GM10248 (cell line): ENCODE results near the gene ZNF223.

Source experiments
- CTCF ChIA-PET: fragments of 300-600 bp; sonication (Branson Sonifier 250); formaldehyde crosslinking; extraction: SDS; loops from one replicate; lab custom pipeline; 2021; ENCODE audit warnings: antibody characterized with exemption; lab: Yijun Ruan, JAX
- POLR2A ChIA-PET: fragments of 350-650 bp; sonication (Branson Sonifier 250); formaldehyde crosslinking; extraction: SDS; loops from one replicate; lab custom pipeline; 2020; ENCODE audit warnings: antibody characterized with exemption; lab: Yijun Ruan, JAX
- DNase-seq: peaks from one replicate; pipeline ENCODE4 v3.0.0; 2012; ENCODE audit errors: extremely low spot score
- TF ChIP-seq, protein P1 (sequence below): IDR thresholded peaks from 2 replicates; pipeline ENCODE4 v1.5.1; 2012; ENCODE audit warnings: mild to moderate bottlenecking, low read depth; ENCODE audit errors: extremely low read depth, missing control alignments, control extremely low read depth

The ZNF223 gene

DNA sequence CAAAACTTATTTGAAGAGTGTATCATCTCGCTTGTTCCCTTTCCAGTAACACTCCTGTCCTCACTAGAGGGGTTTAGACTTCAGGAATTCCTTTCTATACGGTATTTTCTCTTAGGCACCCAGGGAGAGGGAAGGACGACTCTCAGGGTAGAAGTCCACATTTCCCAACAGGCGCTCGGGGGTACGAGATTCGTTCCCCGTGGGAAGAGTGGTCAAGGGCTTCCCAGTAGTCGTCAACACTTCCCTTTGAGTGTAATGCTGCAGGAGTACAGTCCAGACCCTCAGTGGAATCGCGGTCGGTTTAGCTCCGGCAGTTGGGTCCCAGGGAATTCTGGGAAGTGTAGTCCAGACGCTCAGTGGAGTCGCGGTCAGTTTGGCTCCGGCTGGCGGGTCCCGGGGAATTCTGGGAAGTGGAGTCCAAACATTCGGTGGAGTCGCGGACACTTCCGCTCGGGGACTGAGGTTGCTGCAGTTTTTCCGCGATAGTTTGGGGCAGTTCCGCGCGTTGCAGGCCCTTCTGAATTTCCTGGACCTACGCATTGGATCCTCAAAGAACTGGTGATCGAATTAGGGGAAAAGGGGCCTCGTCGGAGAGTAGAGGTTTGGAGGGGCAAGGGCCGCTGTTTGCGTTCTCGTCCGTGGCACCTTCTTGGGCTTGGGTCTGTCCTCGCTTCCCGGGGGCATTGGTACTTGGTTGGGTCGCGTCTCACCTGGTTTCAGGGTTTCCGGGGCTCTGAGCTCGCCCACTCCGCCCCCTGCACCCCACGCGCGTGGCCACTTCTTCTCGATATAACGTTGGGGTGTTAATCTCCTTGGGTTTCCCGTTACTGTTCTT lies 42.3 kb downstream of the ZNF223 start, which contains the start of gene ZNF224:
Gene ZNF224, plus strand, starts transcription at position 431 of the 835 bp plus-strand sequence. CDS start 3,513 bp downstream, outside the sequence.
- peak; percentile 90 for DNase-seq
- ChIA-PET CTCF (interaction anchor here (0.8 to 1.4 kb wide), 6 partner anchors 9 to 91 kb away, joined by 3 to 4 read pairs (median 3); no protein-coding TSS in a partner anchor), POLR2A (interaction anchor here (0.6 kb wide), 1 partner anchor 215 kb away, joined by 4 read pairs; no protein-coding TSS in a partner anchor)
- TF ChIP-seq, protein P1, sequence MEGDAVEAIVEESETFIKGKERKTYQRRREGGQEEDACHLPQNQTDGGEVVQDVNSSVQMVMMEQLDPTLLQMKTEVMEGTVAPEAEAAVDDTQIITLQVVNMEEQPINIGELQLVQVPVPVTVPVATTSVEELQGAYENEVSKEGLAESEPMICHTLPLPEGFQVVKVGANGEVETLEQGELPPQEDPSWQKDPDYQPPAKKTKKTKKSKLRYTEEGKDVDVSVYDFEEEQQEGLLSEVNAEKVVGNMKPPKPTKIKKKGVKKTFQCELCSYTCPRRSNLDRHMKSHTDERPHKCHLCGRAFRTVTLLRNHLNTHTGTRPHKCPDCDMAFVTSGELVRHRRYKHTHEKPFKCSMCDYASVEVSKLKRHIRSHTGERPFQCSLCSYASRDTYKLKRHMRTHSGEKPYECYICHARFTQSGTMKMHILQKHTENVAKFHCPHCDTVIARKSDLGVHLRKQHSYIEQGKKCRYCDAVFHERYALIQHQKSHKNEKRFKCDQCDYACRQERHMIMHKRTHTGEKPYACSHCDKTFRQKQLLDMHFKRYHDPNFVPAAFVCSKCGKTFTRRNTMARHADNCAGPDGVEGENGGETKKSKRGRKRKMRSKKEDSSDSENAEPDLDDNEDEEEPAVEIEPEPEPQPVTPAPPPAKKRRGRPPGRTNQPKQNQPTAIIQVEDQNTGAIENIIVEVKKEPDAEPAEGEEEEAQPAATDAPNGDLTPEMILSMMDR: no peak

DNA sequence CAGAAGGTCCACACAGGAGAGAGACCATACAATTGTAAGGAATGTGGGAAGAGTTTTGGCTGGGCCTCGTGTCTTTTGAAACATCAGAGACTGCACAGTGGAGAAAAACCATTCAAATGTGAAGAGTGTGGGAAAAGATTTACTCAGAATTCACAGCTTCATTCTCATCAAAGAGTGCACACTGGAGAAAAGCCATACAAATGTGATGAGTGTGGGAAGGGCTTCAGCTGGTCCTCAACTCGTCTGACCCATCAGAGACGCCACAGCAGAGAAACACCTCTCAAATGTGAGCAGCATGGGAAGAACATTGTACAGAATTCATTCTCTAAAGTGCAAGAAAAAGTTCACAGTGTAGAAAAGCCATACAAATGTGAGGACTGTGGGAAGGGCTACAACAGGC lies 55.9 kb downstream of the ZNF223 start:
- no peak for DNase-seq
- CTCF ChIA-PET: interaction anchor here (0.9 to 1.3 kb wide), 2 partner anchors 13 to 14 kb away, joined by 3 read pairs; partner anchors contain the start of gene ZNF224
- TF ChIP-seq, protein P1: no peak
- POLR2A ChIA-PET: no interaction called here

- CTCF ChIA-PET: no interaction called here
- TF ChIP-seq, protein P1: no peak
- POLR2A ChIA-PET: no interaction called here
- DNase-seq: no peak
Measured at GRCh38 chr19:44109458-44109857, 57.6 kb downstream of the ZNF223 start.

GRCh38 chr19:44111910-44112463 lies 60.2 kb downstream of the ZNF223 start:
- ChIA-PET POLR2A (no interaction called here), CTCF (no interaction called here)
- DNase-seq: no peak
- TF ChIP-seq, protein P1: no peak

GRCh38 chr19:44112802-44113137 lies 60.9 kb downstream of the ZNF223 start:
- DNase-seq: no peak
- ChIA-PET POLR2A (interaction anchor here (1.1 kb wide), 1 partner anchor 52 kb away, joined by 3 read pairs; the partner anchor contains the start of gene ZNF226), CTCF (no interaction called here)
- TF ChIP-seq, protein P1: no peak

DNA sequence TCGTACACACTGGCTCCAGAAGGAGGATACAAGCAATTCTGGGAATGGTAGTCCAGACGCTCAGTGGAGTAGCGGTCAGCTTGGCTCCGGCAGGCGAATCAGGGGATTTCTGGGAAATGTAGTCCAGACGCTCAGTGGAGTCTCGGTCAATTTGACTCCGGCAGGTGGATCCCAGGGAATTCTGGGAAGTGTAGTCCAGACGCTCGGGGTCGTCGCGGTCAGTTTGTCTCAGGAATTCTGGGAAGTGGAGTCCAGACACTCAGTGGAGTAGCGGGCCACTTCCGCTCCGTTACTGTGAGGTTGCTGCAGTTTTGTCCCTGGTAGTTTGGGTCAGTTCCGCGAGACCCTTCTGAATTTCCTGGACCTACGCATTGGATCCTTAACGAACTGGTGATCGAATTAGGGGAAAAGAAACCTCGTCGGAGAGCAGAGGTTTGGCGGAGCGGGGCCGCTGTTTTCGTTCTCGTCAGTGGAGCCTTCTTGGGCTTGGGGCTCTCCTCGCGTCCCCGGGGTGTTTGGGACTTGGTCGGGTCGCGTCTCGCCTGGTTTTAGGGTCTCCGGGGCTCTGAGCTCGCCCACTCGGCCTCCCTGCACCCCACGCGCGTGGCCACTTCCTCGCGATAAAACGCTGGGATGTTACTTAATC lies 61.4 kb downstream of the ZNF223 start, which contains the start of gene ZNF225:
Gene ZNF225, plus strand, starts transcription at position 262 of the 646 bp plus-strand sequence. CDS start 2,429 bp downstream, outside the sequence.
- CTCF ChIA-PET: interaction anchor here (1.2 kb wide), 1 partner anchor 162 kb away, joined by 3 read pairs; the partner anchor contains the start of gene ZNF221
- TF ChIP-seq, protein P1: no peak
- DNase-seq: peak; percentile 90
- POLR2A ChIA-PET: interaction anchor here (1.1 kb wide), 1 partner anchor 51 kb away, joined by 3 read pairs; the partner anchor contains the start of gene ZNF226
